Gastroesophageal sphincter (tissue), 4 donors: ENCODE measurements around the gene SEPTIN11. TPM values are rescaled to one million over a fixed set of nuclear protein-coding genes. Genes with fewer than 3 reads are reported as not detected.

ENCODE experiments used
- total RNA-seq, 4 donors: library from RNA; depleted of rRNA; stranded (reverse); fragments of >200 nt; gene quantifications; one replicate each; pipeline ENCODE4 v1.1.0, GENCODE V29; 2016

The SEPTIN11 gene
- total RNA-seq, 4 donors from 2014 or later, result 65.1 to 192 (median 97.8) TPM

Other genes with a start within 250 kb of the SEPTIN11 start
- gene SOWAHB, start 51.6 kb upstream of the SEPTIN11 start, total RNA-seq, result 1 to 10 TPM in 1 of 4 donors, under 1 TPM in 1, not detected in 2; 0.62 to 1.8 TPM
- gene CCNI, start 126.2 kb downstream of the SEPTIN11 start, total RNA-seq, result 100 to 1,000 TPM; 307 to 378 (median 358) TPM
- gene CCNG2, start 207.5 kb downstream of the SEPTIN11 start, total RNA-seq, result 10 to 100 TPM; 19.3 to 27.1 (median 22.4) TPM